Choroid plexus epithelial cell (primary cell): ENCODE data around the gene IL18BP.

Experiments used
- DNase-seq: peaks from one replicate; pipeline ENCODE4 v3.0.0-alpha.2; 2010; ENCODE audit warnings: low read depth
- H3K4me3 ChIP-seq: 2 replicates; pipeline ENCODE4 v1.5.1; 2011; ENCODE audit warnings: low read depth, mild to moderate bottlenecking, control low read depth, low read length, moderate library complexity
- CTCF ChIP-seq: conservative IDR thresholded peaks from 2 replicates; pipeline ENCODE4 v1.5.1; 2011; ENCODE audit warnings: low read depth, mild to moderate bottlenecking, control low read depth, inconsistent platforms, low read length, moderate library complexity

The IL18BP gene

GRCh38 chr11:72000202-72000867 is 1.6 kb downstream of the IL18BP start:
- no peak for TF ChIP-seq CTCF
- no peak overlapping the region for H3K4me3 ChIP-seq
- no peak for DNase-seq

- DNase-seq = no peak
- H3K4me3 ChIP-seq = no peak overlapping the region
- TF ChIP-seq CTCF = no peak
Observed at GRCh38 chr11:72001285-72001684, 2.6 kb downstream of the IL18BP start.

- no peak for TF ChIP-seq CTCF
- no peak overlapping the region for H3K4me3 ChIP-seq
- DNase-seq = peak; percentile 46
Observed at GRCh38 chr11:72001834-72002591, 3.3 kb downstream of the IL18BP start.

- H3K4me3 ChIP-seq = no peak overlapping the region
- no peak for DNase-seq
- no peak for TF ChIP-seq CTCF
Observed at GRCh38 chr11:72002841-72003775, 4.4 kb downstream of the IL18BP start.

GRCh38 chr11:72003776-72004171 is 5.1 kb downstream of the IL18BP start:
- no peak for TF ChIP-seq CTCF
- H3K4me3 ChIP-seq = no peak overlapping the region
- DNase-seq = no peak

- DNase-seq = no peak
- no peak overlapping the region for H3K4me3 ChIP-seq
Observed at GRCh38 chr11:72004515-72005346, 6.0 kb downstream of the IL18BP start.

More at GRCh38 chr11:72004515-72005346, 6.0 kb downstream of the IL18BP start:
- no peak for TF ChIP-seq CTCF
